ENCODE data around the gene DGCR6.

GRCh38 chr22:18950141-18950540, 44.0 kb downstream of the DGCR6 start:
- TF ChIP-seq CTCF (conservative IDR thresholded peaks at IDR 0.05) (no peak), ZFX (IDR thresholded peaks at IDR 0.05) (no peak)

All from C4-2B (cell line).